NCI-H2196 (cell line): Measurements from ENCODE around the gene RDH5.

Source experiments
- DNase-seq: peaks from one replicate; lab custom pipeline; 2025; ENCODE audit not compliant: unreplicated experiment; lab: John Stamatoyannopoulos, UW

Gene RDH5, protein sequence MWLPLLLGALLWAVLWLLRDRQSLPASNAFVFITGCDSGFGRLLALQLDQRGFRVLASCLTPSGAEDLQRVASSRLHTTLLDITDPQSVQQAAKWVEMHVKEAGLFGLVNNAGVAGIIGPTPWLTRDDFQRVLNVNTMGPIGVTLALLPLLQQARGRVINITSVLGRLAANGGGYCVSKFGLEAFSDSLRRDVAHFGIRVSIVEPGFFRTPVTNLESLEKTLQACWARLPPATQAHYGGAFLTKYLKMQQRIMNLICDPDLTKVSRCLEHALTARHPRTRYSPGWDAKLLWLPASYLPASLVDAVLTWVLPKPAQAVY

DNA sequence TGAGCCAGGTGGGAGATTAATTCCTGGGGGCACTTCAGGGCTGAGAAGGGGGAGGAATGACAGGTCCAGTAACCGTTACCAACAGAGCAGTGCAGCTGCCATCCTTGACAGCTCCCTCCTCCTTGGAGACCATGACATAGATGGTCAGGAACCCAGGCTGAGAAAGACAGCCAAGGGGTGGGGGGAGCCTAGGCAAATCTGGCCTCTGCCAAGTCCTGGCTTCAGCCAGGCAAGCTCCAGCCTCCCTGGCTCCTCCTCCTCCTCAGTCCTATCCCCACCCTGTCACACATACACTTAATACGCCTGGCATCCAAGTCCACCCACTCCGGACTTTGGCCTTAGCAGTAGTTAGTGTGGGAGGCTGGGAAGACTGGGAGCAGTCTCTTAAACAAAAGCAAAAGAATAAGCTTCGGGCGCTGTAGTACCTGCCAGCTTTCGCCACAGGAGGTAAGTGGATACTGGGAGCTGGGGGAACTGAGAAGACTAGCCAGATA lies at the start of gene RDH5:
TSS of gene RDH5 (plus strand) at position 323 of the 494 bp plus-strand sequence. CDS start 792 bp downstream, outside the sequence.
- DNase-seq, result no peak

DNA sequence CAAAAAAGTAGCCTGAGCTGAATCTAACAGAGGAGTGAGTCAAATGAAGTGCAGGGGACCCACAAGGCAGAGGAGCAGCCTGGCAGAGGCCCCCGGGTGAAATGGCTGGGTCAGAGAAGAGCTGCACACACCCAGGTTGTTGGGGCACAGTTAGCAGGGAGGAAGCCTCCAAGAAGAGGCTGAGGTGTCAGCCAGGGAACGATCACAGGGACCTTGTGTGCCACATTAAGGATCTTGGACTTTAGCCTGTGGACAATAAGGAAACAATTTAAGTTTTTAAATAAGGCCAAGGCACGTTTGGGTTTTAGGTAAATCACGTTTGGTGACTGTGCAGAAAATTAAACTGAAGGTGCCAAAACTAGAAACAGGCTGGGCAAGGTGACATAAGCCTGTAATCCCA lies 48.4 kb upstream of the RDH5 start:
- no peak for DNase-seq

DNA sequence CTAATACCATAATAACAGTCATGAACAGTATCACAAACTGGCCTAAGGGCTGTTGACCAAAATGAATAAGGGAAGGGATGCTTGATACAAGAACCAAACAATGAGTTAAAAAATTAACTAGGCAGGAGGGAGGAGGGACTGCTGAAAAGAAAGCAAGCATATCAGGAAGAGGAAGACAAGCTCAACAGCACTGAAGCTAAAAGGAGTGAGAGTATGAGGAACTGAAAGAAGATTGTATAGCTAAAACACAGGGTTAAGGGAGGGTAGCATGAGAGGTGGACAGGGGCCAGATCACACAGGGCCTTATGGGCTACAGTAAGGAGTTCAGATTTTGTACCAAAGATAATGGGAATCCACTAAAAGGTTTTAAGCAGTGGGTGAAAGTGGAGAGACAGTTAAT lies 46.6 kb upstream of the RDH5 start:
- DNase-seq, result no peak

DNA sequence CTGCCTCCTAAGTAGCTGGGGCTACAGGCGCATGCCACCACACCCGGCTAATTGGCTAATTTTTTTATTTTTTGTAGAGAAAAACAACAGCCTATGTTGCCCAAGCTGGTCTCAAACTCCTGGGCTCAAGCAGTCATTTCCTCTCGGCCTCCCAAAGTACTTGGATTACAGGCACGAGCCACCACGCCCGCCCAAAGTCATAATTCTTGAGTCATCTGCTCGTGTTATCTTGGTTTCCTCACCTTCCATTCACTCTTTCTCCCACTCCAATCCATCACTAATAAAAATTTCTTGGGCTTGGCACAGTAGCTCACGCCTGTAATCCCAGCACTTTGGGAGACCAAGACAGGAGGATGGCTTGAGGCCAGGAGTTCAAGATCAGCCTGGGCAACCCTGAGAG lies 44.5 kb upstream of the RDH5 start:
- no peak for DNase-seq

DNA sequence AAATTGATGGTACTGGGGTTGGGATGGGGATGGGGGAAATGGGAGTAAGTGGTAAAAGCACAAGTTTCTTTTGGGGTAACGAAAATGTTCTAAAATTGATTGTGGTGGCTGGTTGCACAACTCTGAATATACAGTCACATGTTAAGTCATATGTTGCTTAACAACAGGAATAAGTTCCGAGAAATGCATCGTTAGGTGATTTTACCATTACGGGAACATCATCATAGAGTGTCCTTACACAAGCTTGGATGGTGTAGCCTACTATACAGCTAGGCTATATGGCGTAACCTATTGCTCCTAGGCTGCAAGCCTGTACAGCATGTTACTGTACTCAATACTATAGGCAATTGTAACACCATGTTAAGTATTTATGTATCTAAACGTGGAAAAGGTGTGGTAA lies 43.5 kb upstream of the RDH5 start:
- DNase-seq, result no peak

DNA sequence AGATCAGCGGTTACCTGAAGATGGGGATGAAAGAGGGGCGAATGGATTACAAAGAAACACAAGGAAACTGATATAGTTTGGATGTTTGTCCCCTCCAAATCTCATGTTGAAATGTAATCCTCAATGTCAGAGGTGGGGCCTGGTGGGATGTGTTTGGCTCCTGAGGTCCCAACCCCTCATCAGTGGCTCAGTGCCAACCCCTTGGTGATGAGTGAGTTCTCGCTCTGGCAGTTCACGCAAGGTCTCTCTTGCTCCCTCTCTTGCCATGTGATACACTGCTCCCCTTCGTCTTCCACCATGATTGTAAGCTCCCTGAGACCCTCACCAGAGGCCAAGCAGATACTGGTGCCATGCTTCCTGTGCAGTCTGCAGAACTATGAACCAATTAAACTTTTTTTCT lies 40.5 kb upstream of the RDH5 start:
- no peak for DNase-seq

DNA sequence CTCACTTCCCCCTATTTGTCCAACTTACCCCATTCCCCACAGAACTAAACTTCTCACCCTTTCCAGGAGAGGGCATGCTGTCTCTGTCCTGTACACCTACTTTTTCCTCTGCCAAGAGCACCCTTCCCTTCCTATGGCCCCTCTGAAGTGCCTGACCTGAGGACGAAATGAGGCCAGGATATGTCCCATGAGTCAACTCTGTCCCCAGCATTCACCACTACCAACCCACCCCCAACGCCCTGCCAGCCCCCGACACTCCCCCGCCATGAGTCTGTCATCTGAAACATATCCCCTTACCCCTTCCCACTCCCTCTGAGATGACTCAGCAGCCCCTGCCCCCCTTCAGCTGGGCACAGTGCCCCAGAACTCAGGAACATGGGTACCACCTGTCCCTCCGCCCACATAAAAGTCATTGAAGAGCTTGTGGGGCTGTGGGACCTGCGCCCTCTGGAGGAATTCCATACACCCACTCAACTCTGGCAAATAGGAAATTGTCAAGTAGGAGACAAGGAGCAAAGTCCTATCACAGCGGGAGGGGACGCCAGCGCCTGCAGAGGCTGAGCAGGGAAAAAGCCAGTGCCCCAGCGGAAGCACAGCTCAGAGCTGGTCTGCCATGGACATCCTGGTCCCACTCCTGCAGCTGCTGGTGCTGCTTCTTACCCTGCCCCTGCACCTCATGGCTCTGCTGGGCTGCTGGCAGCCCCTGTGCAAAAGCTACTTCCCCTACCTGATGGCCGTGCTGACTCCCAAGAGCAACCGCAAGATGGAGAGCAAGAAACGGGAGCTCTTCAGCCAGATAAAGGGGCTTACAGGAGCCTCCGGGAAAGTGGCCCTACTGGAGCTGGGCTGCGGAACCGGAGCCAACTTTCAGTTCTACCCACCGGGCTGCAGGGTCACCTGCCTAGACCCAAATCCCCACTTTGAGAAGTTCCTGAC lies 38.8 kb upstream of the RDH5 start:
- peak; percentile 42 for DNase-seq

DNA sequence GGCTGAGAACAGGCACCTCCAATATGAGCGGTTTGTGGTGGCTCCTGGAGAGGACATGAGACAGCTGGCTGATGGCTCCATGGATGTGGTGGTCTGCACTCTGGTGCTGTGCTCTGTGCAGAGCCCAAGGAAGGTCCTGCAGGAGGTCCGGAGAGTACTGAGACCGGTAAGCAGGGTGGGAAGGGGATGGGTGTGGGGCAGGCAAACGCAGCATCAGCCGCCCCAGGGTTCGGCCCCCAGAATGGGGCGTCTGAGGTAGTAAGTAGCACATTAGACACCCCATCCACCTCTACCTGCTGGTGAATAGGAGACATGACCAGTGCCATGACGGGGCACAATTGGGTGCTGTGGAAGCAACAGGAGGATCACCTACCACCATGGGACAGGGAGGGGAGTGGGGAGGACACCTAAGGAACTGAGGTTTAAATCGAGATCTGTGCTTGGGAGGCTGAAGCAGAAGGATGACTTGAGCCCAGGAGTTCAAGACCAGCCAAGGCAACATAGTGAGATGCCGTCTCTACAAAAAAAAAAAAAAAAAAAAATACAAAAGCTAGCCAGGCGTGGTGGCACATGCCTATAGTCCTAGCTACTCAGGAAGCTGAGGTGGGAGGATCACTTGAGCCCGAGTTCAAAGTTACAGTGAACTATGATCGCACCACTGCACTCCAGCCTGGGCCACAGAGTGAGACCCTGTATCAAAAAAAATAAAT lies 38.0 kb upstream of the RDH5 start:
- DNase-seq, result no peak

DNA sequence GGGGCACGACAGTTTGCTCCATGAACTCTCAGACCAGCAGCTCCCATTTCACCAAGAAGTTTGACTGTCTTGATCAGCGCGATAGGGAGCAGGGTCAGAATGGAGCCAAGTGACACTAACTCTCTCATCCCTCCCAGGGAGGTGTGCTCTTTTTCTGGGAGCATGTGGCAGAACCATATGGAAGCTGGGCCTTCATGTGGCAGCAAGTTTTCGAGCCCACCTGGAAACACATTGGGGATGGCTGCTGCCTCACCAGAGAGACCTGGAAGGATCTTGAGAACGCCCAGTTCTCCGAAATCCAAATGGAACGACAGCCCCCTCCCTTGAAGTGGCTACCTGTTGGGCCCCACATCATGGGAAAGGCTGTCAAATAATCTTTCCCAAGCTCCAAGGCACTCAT lies 36.5 kb upstream of the RDH5 start:
- DNase-seq, result no peak

DNA sequence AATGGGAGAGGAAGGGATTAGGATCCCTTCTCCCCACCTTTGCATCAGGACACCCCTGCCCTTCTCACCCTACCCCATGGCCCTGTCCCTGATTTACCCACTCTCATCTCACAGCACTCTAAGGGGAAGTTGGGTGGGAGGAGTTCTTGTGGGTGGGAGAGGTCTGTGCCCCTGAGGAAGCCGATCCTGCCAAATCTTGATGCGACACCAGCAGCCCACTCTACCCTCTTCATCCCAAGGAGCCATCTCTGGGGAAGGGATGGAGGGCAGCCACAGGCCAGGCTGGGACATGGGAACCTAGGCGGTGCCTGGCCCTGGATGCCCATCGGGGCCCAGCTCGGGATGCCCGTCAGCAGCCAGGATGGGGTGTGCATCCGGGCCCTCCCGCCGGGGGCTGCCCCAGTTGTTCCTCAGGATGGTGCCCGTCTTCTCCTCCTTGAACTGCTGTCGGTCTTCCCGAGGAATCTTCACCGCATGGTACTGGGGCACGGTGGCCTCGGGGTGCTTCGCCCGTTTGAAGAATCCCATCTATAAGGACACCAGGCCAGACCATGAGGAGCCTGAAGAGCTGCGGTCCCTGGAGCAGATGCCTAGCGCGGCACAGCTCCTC lies 35.3 kb upstream of the RDH5 start:
- no peak for DNase-seq

DNA sequence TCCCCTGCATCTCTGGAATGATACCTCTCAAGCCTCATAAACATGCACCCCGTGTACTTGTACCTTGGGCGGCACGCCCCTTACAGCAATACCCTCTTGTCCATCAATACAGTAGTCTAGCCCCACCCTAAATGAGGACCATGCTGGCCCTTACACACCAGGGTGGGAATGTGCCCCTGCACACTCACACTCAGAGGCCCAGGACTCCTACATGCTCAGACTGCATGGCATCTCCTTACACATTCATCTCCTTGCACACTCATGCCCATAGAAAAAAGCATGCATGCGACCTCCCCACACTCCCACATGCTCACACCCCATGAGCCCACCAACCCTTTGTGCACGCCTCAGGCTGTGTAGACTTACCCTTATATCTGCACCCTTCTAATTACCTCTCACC lies 34.5 kb upstream of the RDH5 start:
- DNase-seq, result no peak

DNA sequence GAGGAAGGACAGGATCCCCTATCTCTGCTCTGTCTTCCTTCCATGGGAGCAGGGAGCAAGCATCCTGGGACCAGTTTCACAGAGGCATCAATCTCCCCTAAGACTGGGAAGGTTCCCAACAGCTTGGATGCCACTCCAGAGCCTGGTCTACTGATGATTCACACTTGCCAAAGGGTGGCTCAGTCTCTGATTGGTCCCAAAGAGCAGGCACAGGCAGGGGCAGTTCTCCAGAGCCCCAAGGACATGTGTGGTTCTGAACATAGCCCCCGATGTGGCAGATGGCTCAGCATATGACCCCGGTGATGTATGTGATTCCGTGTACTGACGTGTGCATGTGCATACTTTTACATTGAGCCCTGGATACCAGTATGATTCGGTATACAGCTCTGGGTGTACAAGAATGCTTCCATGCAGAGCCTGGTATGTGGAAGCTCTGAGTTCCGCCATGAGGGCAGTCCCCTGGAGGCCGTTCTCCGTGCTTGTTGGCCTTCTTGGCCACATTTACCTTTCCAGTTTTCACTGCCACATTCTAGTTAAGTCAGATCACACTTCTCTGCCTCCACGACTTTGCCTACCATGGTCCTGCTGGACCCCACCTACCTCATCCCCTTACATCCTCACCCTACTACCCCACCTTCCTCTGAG lies 33.7 kb upstream of the RDH5 start:
- DNase-seq, result no peak

DNA sequence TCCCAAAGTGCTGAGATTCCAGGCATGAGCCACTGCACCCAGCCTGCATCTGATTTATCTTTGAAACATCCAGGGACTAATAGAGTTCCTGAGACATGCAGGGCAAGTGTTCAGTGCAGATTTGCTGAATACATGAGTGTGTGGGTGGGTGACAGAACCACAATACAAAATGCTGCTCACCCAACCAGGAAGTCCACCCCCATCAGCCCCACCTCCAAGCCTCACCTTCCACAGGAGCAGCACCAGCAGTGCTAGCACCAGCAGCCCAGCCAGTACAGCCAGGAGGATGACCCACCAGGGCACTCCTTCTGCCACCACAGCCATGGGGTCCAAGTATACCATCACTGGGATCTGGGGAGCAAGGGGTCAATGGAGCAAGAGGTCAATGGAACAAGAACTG lies 32.4 kb upstream of the RDH5 start:
- no peak for DNase-seq

DNA sequence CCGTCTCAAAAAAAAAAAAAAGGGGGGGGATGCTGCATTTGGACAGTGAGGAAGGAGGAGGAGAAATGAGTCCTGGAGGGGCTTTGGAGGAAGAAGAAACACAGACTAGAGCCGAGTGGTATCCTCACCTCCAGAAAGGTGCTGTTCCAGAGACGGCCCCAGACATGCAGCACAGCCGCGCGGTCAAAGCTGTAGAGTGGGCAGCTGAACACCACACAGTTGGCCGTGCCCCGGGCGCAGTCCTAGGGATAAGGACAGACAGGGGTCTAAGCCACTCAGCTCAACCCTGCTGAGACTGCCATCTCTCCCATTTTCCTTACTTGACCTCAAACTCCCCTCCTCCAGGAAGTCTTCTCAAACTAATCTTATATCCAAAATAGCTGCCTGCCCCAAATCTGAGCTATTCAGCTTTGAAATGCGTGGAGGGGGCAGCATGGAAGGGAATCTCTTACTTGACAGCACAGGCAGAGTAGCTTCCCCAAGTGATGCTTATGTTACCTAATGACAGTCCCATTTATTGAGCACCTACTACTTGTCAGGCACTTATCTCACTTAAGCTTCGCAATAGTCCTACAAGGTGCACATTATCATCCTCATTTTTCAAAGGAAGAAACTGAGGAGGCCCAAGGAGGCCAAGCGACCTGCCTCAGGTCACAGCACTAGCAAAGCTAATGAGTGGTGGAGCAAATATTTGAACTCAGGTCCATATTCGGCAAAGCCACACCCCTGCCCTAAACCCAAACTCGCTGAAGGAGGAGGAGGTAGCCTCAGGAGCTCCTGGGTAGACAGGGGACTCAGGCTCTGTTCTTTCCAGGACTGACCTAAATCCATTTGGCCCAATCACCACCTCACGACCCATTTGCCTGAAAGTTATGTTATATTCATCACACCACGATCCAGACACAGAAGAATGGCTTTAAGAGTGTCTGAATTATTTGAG lies 31.2 kb upstream of the RDH5 start:
- DNase-seq, result no peak

DNA sequence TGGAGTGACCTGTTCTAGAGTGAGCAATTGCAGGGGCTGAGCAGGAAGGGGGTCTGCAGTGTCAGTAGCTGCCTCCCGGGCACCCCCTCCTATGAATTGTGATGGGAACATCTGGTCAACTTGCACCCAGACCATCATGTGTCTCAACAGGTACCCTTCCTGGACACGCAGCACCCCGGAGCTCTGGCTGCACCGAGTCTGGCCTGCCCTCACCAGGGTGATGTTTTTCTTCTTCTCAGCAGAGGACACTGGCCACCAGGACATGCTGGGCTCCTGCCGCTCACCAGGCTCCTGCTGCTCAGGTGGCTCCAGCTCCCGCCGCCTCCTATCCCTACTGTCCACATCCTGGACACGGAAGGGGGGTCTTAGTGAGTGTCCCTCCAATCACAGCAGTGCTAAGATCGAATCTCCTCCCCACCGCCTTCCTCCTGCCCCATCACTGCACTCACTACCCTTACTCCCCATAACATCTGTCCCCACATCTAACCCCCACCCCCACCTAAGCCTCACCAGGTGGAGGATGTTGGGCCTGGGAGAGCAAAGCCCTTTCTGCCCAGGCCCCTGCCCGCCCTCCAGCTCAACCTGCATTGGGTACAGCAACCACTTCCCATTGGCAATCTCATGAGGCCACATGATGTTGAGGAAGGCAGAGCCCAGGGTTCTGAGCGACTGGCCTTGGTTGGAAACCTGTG lies 27.4 kb upstream of the RDH5 start:
- DNase-seq, result no peak

DNA sequence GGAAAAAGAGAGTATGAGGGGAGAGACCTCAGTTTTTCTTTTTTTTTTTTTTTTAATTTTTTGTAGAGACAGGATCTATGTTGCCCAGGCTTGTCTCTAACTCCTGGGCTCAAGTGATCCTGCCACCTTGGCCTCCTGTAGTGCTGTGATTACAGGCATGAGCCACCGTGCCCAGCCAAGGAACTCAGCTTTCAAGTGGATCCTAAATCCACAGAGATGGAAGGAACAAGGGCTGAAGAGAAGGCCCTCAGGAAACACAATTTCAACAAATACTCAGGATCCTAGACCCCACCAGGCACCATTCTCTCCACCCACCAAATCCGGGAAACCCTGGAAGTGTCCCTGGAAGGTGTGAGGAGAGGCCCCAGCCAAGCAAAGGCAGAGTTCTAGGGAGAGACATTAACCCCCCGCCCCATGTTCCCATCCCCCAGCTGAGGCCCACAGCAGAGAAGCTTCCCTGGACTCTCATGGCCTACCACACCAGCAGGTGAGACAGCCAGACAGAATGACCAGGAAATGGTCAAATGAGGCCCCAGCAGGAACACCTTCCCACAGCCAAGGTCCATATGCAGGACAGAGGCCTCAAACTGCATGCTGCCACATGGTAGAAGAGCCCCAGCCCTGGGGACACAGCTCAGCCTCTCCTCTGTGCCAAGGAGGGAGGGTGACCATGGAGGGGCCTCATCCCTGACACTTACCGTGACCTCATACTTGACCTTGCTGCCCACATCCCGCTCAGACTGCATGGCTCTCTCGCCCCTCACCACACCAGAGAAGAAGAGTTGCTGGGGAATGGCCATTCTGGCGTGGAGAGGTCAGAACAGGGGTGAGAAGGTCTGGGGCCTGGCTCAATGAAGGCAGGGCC lies 26.6 kb upstream of the RDH5 start:
- DNase-seq, result no peak

DNA sequence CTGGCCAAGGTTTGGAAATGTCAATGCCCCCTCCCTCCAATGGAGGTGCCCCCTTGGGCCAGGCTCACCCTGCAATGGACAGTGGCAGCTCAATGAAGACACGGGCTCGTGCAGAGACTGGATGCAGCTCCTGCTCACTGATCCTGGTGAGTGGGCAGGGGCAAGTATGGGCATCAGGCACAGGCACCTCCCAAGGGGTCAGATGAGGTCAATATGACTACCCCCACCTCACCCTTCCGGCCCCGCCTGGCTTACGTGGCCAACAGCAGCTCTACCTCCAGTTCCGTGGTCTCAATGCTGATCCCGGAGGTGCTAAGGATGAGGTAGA lies 26.0 kb upstream of the RDH5 start:
- DNase-seq, result no peak

DNA sequence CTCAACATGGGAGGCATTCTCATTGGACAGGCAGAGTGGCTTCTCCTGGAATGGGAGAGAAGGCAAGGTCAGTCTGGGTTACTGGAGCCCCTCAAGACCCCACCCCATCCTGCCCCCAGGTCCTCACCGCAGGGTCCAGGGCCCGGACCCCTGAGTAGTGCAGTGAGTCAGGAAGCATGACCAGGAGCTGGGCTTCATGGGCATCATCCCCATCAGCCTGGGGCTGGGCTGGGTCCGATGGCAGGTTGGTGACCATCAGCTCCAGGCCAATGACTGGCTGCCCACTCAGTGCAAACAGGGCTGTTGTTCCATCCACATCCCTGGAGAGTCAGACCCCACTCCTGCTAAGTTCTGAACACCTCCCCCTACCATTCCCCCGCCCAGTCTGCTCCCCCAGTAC lies 25.5 kb upstream of the RDH5 start:
- DNase-seq, result no peak
